ENCODE measurements around the gene SNAP25.

The SNAP25 gene

GRCh38 chr20:10218536-10219451 lies at the start of gene SNAP25:
SNAP25 (plus strand) TSS chr20:10218830; CDS start chr20:10275492, 56,662 bp downstream.
- H3K4me3 Mint-ChIP-seq: peak within 1 kb of the TSS; percentile 89 to 95 (median 91)
- no peaks in the 10 kb centered on the region for H3K36me3 Mint-ChIP-seq (ENCODE audit: low read depth)
- no peak for TF ChIP-seq CTCF (IDR thresholded peaks at IDR 0.05; ENCODE audit: unreplicated experiment in 3 of 3)
- no peaks in the 10 kb centered on the region for H3K9me3 Mint-ChIP-seq
- peaks cover 15% of the 10 kb centered on the region for H3K4me1 Mint-ChIP-seq
- H3K27ac Mint-ChIP-seq: peak within 1 kb of the TSS; percentile 32 to 83 (median 83)
- H3K27me3 Mint-ChIP-seq (ENCODE audit: low read depth): peaks cover 42% of the 10 kb centered on the region

GRCh38 chr20:10169752-10170151 lies 48.9 kb upstream of the SNAP25 start:
- H3K9me3 Mint-ChIP-seq: peaks cover 4% of the 10 kb centered on the region
- H3K4me1 Mint-ChIP-seq: peaks cover 19% of the 10 kb centered on the region
- H3K27ac Mint-ChIP-seq: no peak overlapping the region
- H3K36me3 Mint-ChIP-seq (ENCODE audit: low read depth): no peaks in the 10 kb centered on the region
- peaks cover 14% of the 10 kb centered on the region for H3K27me3 Mint-ChIP-seq (ENCODE audit: low read depth)
- TF ChIP-seq CTCF (IDR thresholded peaks at IDR 0.05; ENCODE audit: unreplicated experiment in 3 of 3): no peak
- no peak overlapping the region for H3K4me3 Mint-ChIP-seq

- H3K9me3 Mint-ChIP-seq: peaks cover 4% of the 10 kb centered on the region
- TF ChIP-seq CTCF (IDR thresholded peaks at IDR 0.05; ENCODE audit: unreplicated experiment in 3 of 3): no peak
- H3K27me3 Mint-ChIP-seq (ENCODE audit: low read depth): peaks cover 14% of the 10 kb centered on the region
- H3K27ac Mint-ChIP-seq: no peak overlapping the region
- H3K4me3 Mint-ChIP-seq: no peak overlapping the region
- H3K36me3 Mint-ChIP-seq (ENCODE audit: low read depth): no peaks in the 10 kb centered on the region
- H3K4me1 Mint-ChIP-seq: peaks cover 19% of the 10 kb centered on the region
Measured at GRCh38 chr20:10170261-10170660, 48.4 kb upstream of the SNAP25 start.

GRCh38 chr20:10171864-10172751 lies 46.5 kb upstream of the SNAP25 start:
- H3K27me3 Mint-ChIP-seq (ENCODE audit: low read depth): peaks cover 14% of the 10 kb centered on the region
- peaks cover 2% of the 10 kb centered on the region for H3K9me3 Mint-ChIP-seq
- H3K36me3 Mint-ChIP-seq (ENCODE audit: low read depth): no peaks in the 10 kb centered on the region

More at GRCh38 chr20:10171864-10172751, 46.5 kb upstream of the SNAP25 start:
- peak overlapping the region in 2 of 3 experiments; percentile 43 to 47 for H3K27ac Mint-ChIP-seq
- H3K4me3 Mint-ChIP-seq: peak overlapping the region; percentile 81 to 87 (median 84)
- peaks cover 19% of the 10 kb centered on the region for H3K4me1 Mint-ChIP-seq
- no peak for TF ChIP-seq CTCF (IDR thresholded peaks at IDR 0.05; ENCODE audit: unreplicated experiment in 3 of 3)

Measured in nephron (organoid).